A673 (cell line): ENCODE results near the gene COL9A2.

Experiments used
- CTCF ChIP-seq: fragments of 300-800, 200-600 bp; sonication (generic); conservative IDR thresholded peaks from 2 replicates; pipeline ENCODE4 v1.5.1; 2017; ENCODE audit warnings: low read depth, mild to moderate bottlenecking, antibody characterized with exemption, low read length, moderate library complexity, mixed read lengths
- EZH2 ChIP-seq: fragments of 200-600 bp; sonication (generic); IDR thresholded peaks from 2 replicates; pipeline ENCODE4 v1.6.1; 2017; ENCODE audit warnings: borderline replicate concordance, low read depth, mild to moderate bottlenecking, mixed read lengths, antibody characterized with exemption, low read length; ENCODE audit not compliant: poor library complexity, severe bottlenecking

GRCh38 chr1:40311692-40312091 lies 5.4 kb downstream of the COL9A2 start:
- no peak for TF ChIP-seq CTCF
- no peak for TF ChIP-seq EZH2
